NCI-H2171 treated with DMSO at 0.1 percent for 48 hours (cell line): ENCODE data around the gene FNIP1.
"Not testable (repeated sequence)": the region's sequence is repeated elsewhere in the genome, so short reads cannot be mapped to it uniquely, and the experiment has no call there.

ENCODE experiments used
- DNase-seq: peaks from one replicate; lab custom pipeline; 2025; lab: John Stamatoyannopoulos, UW

Gene FNIP1

GRCh38 chr5:131684051-131684450 is 112.8 kb downstream of the FNIP1 start:
- no peak for DNase-seq

- no peak for DNase-seq
Measured at GRCh38 chr5:131682826-131683225, 114.0 kb downstream of the FNIP1 start.

DNA sequence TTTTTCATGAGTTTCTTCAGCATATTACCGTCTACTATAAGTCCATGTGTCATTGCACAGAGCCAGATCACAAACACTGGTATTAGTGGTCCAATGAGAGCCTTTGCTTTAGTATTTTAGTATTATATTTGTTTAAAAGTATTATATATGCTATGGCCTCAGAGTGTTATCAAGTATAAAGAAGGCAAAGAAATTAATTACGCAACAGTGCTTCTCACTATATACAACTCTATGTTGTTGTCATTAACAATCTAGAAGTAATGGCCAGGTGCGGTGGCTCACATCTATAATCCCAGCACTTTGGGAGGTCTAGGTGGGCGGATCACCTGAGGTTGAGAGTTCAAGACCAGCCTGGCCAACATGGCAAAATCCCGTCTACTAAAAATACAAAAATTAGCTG is 114.6 kb downstream of the FNIP1 start:
- no peak for DNase-seq

DNA sequence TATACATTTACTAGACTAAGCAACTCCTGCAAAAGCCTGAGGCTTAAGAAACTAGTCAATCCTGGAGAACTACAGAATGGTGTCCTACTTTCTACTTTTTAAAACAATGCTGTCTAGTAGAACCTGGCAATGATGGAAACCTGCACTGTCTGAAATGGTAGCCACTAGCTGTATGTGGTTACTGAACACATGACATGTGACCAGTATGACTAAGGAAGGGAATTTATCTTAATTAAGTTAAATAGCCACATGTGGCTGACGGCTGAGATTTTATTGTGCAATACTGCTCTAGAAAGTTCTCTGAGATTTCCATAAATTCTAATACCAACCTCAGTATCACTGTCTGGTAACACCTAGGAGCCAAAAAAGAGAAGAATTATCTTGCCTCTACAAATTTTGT is 116.9 kb downstream of the FNIP1 start:
- DNase-seq = no peak

GRCh38 chr5:131678273-131678672 is 118.5 kb downstream of the FNIP1 start:
- not testable (repeated sequence) for DNase-seq

DNA sequence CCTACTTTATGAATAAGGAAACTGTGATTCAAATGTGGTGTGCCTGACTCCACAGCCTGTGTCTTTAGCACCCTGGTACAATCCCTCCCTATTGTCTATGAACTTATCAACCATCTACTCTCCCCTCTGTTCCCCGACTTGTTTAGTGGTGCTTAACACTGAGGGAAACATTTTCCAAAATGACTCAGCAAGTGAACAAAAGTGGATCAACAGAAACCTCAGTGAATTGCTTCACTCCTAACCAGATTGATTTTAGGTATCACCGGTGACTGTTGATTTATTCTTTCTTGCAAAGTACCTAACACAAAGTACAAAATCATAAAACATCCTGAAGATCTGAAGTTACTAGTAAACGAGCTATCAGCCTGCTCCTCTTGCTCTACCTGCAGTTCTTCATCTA is 119.7 kb downstream of the FNIP1 start:
- no peak for DNase-seq

- no peak for DNase-seq
Measured at GRCh38 chr5:131672776-131673175, 124.0 kb downstream of the FNIP1 start.

- DNase-seq = peak; percentile 2
Measured at GRCh38 chr5:131671994-131672655, 124.7 kb downstream of the FNIP1 start.

DNA sequence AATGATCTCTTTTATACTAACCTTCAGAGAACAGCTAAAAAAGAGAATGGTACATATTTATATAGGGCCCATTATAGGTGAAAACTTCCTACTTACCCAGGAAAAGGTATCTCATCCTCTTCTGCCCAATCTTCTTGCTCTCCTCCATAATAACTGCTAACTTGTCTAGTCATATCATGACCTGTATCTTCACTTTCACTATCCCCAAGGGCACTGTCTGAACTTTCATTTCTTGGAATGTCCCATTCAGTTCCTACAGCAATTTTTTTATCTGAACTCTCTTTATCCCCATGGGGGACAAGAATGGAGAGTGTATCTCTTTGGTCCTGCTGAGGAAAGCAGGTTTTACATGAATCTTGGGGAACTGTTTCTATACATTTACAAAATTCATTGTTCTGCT is 125.4 kb downstream of the FNIP1 start:
- DNase-seq = no peak

DNA sequence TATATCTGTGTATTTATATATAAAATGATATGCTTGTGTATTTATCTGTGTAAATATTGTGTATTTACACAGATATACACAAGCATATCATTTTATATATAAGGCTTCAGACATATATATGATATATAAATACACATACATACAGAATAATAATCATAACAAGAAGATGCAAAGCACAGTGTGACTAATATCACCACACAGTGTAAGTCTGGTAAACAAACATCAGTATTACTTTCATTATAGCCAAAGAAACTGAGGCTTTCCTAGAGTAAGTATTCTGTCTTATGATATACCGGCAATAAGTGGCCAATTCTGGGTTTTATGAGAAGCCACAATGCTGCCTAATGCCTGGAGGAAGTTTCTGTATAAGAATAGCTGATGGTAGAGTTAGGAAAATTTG is 131.9 kb downstream of the FNIP1 start:
- DNase-seq = no peak

GRCh38 chr5:131661933-131662332 is 134.9 kb downstream of the FNIP1 start:
- no peak for DNase-seq

DNA sequence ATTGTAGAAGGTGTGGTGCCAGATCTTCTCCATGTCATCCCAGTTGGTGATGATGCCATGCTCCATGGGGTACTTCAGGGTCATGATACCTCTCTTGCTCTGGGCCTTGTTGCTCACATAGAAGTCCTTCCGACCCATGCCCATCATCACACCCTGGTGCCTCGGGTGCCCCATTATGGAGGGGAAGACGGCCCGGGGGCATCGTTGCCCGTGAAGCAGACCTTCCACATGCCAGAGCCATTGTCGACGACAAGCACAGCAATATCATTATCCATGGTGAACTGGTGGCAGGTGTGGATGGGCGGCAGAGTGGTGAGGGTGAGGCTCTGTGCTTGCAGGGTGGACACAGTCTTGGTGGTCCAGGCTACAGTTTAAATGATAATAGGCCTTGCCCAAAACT is 137.0 kb downstream of the FNIP1 start:
- DNase-seq = no peak

DNA sequence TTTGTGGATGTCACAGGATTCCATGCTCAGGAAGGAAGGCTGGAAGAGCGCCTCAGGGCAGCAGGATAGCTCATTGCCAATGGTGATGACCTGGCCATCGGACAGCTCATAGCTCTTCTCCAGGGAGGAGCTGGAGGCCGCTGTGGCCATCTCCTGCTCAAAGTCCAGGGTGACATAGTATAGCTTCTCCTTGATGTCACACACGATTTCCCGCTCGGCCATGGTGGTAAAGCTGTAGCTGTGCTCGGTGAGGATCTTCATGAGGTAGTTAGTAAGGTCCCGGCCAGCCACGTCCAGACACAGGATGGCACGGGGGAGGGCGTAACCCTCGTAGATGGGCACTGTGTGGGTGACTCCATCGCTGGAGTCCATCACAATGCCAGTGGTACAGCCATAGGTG is 137.5 kb downstream of the FNIP1 start:
- DNase-seq = no peak

DNA sequence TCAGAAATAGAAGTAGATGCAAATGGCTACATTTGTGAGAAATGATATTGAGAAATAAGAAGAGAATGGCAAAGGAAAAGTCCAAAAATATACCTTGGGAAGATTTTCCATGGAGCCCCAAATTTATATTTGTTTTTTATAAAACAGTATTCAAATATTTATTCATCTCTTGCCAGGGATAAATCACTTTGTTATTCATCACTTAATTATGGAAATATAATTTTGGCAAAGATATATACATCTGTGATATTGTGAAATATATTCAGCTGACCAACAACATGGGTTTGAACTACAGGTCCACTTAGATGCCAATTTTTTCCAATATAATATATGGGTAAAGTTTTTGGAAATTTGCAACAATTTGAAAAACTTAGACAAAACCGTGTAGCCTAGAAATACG is 142.0 kb downstream of the FNIP1 start:
- no peak for DNase-seq

DNA sequence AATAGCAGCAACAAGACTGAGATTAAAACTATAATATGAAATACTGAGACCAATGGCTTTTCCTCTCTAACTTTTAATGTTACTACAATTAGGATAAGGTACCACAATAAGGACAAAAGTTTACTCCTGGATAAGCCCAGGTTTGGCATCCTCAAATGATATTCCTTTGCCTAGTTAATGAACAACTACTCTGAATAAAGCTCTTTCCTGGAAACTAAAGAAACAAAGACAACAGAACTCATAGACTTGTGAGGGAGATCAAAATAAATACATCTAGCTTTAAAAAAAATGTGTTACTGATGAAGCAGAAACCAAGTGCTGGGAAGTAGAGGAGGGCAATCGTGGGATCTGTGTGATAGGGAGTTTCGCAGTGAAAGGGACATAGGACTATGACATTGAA is 142.5 kb downstream of the FNIP1 start:
- no peak for DNase-seq

DNA sequence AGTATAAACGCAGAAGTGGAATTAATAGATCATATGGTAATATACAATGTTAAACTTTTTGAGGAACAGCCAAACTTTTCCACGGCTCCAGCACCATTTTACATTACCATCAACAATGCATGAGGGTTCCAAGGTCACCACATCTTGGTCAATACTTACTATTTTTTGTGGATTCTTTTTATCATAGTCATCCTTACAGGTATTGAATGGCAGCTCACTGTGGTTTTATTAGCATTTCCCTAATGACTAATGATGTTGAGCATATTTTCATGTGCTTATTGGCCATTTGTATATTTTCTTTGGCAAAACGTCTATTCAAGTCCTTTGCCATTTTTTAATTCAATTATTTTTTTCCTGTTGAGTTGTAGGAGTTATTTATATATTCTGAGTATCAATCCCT is 147.7 kb downstream of the FNIP1 start:
- DNase-seq = no peak

DNA sequence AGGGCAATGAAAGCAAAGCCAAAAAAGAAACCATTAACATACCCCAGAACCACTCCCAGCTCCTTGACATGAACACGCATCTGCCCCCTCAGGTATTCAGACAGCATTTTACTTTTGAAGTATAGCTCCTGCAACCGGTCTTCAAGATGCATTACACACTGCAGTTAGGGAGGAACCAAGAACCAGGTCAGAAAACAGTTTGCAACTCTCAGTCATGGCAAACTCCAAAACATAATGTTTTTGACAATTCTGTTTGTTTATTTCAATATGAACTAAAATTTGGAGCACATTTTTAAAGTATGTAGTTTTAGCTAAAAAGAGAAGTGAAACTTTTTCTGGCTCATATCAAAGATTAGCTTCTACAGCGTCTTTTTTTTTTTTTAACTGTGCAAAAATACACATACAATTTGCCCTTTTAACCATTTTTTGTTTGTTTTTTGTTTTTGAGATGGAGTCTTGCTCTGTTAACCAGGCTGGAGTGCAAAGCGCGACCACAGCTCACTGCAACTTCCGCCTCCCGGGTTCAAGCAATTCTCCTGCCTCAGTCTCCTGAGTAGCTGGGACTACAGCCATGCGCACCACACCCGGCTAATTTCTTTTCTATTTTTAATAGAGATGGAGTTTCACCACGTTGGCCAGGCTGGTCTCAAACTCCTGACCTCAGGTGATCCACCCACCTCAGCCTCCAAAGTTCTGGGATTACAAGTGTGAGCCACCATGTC is 149.6 kb downstream of the FNIP1 start:
- DNase-seq = no peak

DNA sequence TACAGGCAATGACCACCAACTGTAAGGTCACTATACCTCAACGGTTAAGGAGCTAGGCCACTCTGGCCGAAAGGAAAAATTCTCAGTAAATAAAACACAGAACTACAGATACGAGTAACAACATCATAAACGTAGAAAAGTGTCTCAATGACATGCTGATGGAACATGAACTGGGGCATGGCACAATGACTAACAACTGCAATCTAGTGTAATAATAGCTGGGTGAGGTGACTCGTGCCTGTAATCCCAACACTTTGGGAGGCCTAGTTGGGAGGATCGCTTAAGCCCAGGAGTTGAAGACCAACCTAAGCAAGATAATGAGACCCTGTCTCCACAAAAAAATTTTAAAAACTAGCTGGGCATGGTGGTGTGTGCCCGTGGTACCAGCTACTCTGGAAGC is 152.0 kb downstream of the FNIP1 start:
- no peak for DNase-seq

DNA sequence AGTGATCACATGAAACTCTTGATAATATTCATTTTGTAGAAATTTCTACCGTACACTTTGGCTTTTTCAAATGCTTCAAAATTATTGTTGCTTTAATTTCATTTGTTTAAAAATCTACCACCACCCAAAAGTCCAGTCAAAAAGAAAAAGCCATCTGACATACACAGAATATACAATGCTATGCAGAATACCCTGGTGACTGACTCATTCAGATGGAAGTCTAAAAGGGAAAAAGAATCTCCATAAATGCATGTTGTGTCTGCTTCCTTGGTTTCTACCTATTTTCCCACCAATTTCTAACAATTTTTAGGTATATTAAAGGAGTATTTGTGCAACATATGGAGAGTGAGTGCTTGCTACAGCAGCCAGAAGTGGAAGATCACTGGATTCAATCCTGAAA is 152.4 kb downstream of the FNIP1 start:
- no peak for DNase-seq

GRCh38 chr5:131641494-131641893 is 155.3 kb downstream of the FNIP1 start:
- DNase-seq = no peak

- no peak for DNase-seq
Measured at GRCh38 chr5:131640043-131640856, 156.6 kb downstream of the FNIP1 start.

DNA sequence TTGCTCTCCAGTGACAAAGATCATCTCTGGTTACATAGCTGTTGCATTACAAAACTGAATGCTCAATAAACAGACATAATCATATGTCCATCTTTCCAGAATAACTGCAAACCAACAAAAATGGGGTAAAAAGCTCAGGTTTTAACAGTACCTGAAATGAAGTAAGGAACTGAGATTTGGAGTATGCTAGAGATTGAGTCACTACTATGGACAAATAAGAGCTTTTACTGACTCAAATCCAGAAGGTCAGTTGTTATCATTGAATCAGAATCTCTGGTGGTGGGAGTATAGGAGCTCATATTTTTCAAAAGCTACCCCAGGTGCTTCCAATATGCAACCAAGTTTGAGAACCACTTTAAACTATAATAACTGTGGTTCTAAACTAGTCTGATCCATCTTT is 157.7 kb downstream of the FNIP1 start:
- no peak for DNase-seq

- no peak for DNase-seq
Measured at GRCh38 chr5:131637694-131638093, 159.1 kb downstream of the FNIP1 start.
